GM20431 (cell line): ENCODE results near the gene ZSWIM5.
"Not testable (repeated sequence)": the region's sequence is repeated elsewhere in the genome, so short reads cannot be mapped to it uniquely, and the experiment has no call there.

Source experiments
- in situ Hi-C: fragments of 300-500 bp; cut with MseI, MboI; formaldehyde crosslinking; loops from one replicate; pipeline ENCODE4 v1.15.0; 2020; ENCODE audit warnings: low sequenced_read_pairs; ENCODE audit not compliant: unreplicated experiment

ZSWIM5 gene

DNA sequence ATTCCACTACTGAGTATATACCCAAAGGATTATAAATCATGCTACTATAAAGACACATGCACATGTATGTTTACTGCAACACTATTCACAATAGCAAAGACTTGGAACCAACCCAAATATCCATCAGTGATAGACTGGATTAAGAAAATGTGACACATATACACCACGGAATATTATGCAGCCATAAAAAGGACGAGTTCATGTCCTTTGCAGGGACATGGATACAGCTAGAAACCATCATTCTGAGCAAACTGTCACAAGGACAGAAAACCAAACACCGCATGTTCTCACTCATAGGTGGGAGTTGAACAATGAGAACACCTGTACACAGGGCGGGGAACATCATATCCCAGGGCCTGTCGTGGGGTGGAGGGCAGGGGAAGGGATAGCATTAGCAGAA is 104.9 kb downstream of the ZSWIM5 start:
- in situ Hi-C loops, result not testable (repeated sequence)

DNA sequence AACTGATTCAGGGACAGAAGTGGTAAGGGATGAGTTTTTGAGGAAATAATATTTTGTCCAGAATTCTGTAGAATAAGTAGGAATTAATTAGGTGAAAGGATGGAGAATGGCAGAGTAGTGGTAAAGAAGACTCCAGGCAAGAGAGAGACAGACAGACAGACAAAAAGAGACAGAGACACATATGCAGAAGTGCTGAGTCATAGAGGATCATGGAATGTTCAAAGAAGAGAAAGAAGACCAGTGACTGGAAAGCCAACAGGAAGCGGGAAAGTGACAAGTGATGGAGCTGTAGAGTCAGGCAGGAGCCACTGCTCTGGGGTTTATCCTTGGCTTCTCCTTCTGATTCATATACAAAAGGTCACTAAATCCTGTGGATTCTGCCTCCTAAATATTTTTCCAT is 108.5 kb downstream of the ZSWIM5 start:
- in situ Hi-C loops, result no loop called here

DNA sequence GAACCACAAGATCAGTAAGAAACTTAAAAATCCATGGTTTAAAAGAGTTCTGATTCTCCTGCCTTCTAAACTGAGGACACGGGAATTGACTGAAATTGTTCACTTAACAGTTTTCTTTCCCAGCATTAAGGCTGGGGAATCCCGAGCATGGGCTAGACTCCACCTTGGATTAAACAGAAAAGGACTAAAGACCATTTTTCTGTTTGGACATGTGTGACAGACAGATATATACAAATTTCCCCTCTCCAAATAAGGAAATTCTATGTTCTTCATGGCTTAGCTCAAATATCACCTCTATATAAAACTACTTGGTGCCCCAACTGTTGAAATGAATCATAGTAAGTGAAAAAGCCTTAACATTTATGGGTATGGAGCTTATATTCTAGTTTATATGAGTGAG is 109.3 kb downstream of the ZSWIM5 start:
- in situ Hi-C loops, result no loop called here

DNA sequence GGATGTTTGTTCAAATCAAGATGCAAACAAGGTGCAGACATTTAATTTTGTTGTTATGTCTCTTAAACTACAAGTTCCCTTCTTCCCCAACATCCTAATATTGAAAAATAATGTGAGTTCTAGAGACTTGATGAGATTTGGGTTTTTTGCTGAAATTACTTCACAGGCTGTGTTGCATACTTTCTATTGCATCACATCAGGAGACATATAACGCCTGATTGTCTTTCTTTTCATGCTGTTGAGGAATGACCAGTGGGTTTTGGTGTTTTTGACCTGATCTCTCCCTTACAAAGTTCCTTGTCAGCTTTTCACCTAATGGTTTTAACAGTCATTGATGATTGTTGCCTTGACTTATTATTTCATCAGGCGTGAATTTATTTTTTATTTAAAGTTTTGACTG is 111.0 kb downstream of the ZSWIM5 start:
- in situ Hi-C loops, result no loop called here

DNA sequence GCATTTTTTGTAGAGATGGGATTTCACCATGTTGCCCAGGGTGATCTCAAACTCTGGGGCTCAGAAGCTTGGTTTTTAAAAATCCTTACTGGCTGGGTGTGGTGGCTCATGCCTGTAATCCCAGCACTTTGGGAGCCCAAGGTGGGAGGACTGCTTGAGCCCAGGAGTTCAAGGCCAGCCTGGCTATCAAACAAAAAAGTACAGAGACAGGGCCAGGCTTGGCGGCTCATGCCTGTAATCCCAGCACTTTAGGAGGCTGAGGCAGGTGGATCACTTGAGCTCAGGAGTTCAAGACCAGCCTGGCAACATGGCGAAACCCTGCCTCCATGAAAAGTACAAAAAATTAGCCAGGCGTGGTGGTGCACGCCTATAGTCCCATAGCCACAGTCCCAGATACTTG is 112.0 kb downstream of the ZSWIM5 start:
- in situ Hi-C loops, result not testable (repeated sequence)

DNA sequence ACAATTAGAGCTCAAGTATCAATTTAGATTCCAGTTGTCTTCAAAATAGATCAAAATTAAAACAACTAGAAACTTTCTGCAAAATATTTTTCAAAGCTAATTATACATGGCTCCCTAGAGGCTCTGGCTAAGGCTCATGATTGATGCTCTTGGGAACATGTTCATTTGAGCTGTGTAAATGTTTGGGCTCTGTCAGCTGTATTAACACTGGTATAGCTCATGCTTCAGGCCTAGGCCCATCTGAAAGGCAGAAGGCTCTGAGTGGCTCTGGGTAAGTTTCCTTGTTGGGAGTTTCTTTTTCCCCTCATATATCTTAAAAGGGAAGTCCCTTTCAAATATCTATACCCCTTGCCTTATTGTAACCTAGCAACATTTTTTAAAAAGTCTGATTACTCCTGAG is 113.1 kb downstream of the ZSWIM5 start:
- in situ Hi-C loops, result no loop called here

DNA sequence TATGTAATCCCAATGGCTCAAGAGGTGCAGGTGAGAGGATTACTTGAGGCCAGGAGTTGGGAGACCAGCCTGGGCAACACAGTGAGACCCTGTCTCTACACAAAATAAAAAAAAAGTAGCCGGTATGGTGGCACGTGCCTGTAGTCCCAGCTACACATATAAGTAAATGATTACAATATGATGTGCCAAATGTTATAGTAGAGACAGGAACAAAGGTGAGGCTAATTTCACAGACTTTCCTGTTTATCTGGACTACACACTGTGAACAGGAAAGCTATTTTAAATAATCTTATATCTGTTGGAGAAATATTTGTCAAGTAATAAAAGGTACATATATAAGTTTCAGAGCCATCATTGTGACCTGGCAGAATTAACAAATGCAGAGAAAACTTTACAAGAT is 116.7 kb downstream of the ZSWIM5 start:
- in situ Hi-C loops, result no loop called here

DNA sequence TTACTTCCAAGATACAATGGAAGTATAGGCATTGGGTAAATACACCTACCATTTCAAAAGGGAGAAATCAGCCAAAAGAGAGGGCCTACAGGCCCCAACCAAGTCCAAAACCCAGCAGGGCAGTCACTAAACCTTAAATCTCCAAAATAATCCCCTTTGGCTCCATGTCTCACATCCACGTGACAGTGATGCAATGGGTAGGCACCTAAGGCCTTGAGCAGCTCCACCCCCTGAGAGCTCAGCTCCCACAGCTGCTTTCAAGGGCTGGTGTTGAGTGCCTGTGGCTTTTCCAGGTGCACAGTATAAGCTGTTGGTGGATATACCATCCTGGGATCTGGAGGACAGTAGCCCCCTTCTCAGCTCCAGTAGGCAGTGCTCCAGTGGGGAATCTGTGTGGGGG is 121.8 kb downstream of the ZSWIM5 start:
- in situ Hi-C loops, result no loop called here

DNA sequence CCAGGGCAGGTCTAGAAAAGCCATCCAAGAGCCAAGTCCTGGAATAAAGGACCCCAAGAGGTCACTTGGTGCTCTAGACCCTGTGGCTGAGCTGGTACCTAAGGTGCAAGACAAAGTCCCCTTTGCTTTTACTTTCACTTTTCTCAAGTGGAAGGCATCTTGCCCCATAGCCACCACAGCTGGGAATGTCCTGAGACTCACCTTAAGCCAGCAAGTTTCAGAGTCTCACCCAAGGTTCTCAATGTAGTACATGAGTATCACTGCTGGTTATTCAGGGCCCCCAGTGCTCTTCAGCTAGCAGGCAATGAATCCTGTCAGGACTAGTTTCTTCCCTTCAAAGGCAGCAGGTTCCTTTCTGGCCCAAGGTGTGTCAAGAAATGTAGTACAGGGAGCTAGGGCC is 126.9 kb downstream of the ZSWIM5 start:
- in situ Hi-C loops, result no loop called here

DNA sequence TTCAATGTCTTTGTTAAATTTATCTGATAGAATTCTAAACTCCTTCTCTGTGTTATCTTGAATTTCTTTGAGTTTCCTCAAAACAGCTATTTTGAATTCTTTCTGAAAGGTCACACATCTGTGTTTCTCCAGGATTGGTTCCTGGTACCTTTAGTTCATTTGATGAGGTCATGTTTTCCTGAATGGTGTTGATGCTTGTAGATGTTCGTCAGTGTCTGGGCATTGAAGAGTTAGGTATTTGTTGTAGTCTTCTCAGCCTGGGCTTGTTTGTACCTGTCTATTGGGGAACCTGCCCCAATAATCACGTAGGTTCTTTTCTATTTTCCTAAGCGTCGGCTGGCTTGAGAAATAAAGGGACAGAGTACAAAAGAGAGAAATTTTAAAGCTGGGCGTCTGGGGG is 129.4 kb downstream of the ZSWIM5 start:
- in situ Hi-C loops, result not testable (repeated sequence)

DNA sequence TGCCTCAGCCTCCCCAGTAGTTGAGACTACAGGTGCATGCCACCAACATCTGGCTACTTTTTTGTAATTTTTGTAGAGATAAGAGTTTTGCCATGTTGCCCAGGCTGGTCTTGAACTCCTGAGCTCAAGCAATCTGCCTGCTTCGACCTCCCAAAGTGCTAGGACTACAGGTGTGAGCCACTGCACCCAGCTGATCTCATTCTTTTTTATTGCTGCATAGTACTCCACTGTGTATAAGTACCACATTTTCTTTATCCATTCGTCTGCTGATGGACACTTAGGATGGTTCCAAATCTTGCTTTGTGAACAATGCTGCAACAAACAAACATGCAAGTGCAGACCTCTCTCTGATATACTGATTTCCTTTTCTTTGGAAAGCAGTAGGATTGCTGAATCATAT is 134.8 kb downstream of the ZSWIM5 start:
- in situ Hi-C loops, result no loop called here

DNA sequence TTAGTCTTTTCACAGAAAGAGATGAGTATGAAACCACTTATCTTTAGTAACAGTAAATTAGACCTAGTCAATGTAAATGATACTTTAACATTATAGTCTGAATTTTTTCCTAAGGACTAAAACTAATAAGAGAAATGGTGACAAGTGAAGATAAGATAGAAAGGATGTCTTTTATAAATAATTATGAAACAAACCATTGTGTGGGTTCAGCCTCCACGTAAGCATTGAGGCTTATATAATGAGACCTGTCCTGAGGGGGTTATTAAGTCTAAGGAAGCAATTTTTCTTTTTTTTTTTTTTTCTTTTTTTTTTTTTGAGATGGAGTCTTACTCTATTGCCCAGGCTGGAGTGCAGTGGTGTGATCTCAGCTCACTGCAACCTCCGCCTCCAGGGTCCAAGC is 138.6 kb downstream of the ZSWIM5 start:
- in situ Hi-C loops, result no loop called here

DNA sequence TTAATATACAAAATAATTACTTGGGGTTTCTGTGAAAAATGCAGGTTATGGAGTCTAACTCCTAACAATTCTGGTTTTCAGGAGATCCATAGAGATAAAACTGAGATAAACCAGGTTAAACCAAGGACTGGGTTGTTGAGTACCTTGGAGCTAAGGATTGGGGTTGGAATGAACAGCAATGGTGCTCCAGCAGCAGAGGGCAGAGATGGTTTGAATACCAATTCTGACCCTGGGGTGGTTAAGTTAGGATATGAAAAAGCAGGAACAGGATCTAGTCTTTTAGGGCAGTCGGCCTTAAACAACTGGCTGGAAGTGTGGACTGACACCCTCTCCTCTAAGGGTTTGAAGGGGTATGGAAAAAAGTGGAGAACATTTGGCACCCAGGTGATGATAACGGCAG is 141.3 kb downstream of the ZSWIM5 start:
- in situ Hi-C loops, result no loop called here

DNA sequence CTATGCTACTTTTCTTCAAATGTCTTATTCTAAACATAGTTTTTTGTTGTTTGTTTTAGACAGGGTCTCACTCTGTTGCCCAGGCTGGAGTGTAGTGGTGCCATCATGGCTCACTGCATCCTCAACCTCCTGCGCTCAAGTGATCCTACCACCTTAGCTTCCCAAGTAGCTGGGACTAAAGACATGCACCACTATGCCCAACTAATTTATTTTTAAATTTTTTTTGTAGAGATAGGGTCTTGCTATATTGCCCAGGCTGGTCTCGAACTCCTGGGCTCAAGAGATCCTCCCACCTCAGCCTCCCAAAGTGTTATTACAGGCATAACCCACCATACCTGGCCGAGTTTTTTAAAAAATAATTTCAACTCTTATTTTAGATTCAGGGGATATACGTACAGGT is 143.9 kb downstream of the ZSWIM5 start:
- in situ Hi-C loops, result not testable (repeated sequence)

DNA sequence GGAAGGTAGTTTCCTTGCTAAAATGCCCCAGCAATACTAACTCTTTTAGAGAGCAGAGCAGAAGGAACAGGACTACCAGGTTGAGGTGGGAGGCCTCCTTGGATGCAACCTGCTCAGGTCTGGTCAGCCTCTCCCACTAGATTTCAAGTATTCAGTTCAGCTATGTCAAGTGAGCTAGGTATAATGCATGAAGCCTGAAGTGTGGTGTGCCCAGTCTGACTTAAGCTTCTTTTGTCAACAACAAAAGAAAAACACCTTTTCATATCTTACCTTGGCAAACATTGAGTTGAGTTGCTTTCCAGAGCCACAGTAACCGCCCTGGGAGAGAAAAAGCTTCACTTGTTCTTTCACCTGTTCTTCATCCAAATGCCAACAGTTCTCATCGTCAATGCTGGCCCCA is 146.6 kb downstream of the ZSWIM5 start:
- in situ Hi-C loops, result no loop called here

DNA sequence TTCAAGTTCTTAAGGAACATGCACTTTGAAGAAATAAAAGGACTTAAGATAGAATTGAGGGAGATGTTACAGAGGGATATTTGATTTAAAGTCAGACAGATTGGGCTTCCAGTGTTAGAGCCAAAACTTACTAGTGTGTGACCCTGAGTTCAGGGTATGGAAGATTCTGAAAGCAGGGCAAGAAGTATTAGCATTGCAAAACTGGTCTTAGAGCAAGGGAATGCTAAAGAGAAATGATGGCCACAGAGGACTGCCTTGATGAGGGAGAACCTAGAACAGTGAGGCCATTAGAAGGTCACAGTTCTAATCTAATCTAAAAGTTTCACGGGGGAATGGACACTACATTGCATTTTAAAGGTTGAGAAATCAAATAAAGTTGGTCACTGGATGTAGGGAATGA is 148.9 kb downstream of the ZSWIM5 start:
- in situ Hi-C loops, result no loop called here

DNA sequence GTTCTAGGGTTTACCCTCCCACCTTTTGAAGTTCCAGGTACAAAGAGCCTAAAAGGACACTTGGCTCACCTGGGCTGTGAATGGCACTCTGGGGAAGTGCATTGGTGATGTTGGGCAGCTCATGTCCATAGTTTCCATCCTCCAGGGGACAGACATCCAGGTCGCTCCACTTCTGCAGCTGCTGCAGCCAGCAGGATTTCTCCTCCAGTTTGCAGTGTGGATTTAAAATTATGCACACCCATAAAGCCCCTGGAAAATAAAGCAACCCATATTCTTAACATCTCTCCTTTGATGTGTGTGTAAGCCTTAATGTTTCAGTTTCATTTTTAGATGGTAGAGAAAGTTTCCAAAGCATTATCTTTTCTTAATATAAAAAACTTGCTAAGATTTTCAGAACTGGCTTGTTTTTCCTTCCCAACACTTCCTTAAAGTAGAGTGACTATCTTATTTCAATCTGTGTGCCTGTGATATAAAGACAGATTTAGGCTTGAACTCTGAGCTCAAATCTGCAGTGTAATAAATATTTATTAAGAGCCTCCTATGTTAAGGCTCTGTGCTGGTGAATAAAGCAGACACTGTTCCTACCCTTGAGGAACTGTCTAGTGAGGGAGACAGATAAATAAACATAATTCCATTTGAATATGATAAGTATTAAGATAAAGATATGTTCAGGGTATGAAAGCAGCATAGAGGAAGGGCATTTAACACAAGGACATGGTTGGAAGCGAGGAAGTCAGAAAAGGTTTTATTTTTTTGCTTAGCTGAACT is 155.2 kb downstream of the ZSWIM5 start:
- in situ Hi-C loops, result no loop called here

DNA sequence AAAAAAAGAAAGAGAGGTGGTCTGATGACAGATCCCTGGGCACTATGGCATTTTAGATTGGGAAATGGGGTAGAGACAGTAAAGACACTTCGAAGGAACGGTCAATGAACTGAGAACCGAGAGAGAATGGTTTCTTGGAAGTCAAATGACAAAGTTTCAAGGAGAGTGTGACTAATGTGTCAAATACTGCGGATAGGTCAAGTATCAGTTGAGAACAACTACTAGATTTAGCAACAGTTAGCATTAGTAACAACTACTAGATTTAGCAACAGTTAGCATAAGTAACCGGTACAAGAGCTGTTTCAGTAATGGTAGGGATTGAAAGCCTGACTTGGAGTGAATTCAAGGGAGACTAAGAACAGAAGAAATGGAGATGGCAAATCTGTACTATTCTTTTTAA is 159.4 kb downstream of the ZSWIM5 start:
- in situ Hi-C loops, result no loop called here

DNA sequence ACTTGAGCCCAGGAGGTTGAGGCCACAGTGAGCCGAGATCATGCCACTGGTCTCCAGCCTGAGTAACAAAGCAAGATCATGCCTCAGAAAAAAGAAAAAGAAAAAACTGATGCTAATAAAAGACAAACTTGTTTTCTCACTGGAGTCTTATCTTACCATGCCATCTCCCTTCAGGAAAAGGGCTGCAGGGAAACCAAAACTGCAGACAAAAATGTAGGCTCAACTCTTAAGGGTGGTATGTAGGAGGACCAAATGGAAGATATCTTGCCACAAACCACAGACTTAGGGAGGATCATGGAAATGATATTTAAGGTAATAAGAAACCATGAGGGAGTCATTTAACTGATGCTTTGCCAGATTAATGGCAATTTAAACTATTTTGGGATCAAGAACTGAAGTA is 161.5 kb downstream of the ZSWIM5 start:
- in situ Hi-C loops, result no loop called here

DNA sequence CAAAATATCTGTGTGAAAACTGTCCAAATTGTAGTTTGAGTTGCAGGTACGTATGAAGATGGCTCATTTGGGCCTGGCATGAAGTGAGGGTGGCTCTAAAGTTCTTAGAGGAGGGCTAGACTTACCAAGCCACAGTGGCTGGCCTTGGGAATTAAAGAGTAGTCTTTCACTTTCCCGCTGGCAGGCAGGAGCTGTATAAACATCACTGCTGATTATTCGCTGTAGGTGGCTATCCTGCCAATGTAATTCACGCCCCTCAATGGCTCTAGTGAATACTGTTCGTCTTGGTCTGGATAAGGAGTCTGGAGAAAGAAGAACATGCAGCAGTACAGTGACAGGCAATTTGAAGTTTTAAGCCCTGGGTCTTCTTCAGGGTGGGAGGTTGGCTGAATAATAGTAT is 163.3 kb downstream of the ZSWIM5 start:
- in situ Hi-C loops, result no loop called here

DNA sequence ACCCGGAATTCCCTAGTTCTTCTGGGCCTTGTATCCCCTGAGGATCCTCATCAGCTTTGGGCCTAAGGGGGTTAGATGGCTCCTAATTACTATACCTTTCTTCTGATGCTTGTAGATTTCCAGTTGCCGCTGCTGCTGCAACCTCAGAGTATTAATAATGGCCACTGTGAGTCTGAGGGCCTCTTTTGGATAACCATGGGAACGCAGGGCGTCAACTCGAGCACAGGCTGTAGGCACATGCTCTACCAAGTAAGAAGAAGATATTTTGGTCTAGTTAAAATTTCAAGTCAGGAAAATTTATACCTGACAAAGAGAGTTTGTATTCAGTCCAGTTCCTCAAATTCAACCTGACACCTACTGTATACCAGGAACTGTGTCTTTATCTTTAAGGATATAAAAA is 166.1 kb downstream of the ZSWIM5 start:
- in situ Hi-C loops, result no loop called here

DNA sequence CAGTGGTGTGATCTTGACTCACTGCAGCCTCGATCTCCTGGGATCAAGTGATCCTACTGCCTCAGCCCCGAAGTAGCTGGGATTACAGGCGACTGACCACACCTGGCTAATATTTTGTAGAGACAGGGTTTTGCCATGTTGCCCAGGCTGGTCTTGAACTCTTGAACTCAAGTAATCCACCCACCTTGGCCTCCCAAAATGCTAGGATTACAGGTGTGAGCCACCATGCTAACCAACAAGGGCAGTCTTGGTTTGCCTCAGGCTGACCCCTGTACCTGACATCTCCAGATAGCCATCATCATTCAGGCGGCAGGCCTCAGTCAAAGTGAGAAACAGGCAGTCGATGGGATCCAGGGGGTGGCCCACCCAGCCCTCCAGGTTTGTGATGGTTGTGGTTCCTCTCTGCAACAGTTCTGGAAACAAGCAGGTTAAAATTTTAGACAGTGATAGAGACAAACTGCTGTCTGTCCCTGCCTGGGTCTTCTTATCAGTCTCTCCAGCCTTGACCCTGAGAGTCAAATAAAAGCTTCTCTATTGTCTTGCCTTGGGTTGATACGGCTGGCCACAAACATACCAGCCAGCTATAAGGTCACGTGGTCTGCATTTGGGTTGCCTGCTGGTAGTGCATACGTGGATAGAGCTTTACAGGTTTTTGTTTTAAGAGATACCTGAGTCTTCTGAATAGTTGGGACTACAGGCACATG is 167.6 kb downstream of the ZSWIM5 start:
- in situ Hi-C loops, result no loop called here
